GM21717 (cell line): ENCODE measurements around the gene MSH5.

Source experiments
- ATAC-seq: cut with Tn5 transposase; IDR thresholded peaks from one replicate; pipeline ENCODE4 v1.9.1; 2021; ENCODE audit warnings: mild to moderate bottlenecking, moderate library complexity; ENCODE audit not compliant: unreplicated experiment

Gene MSH5

GRCh38 chr6:31712296-31712695 lies 27.5 kb upstream of the MSH5 start:
- no peak for ATAC-seq

DNA sequence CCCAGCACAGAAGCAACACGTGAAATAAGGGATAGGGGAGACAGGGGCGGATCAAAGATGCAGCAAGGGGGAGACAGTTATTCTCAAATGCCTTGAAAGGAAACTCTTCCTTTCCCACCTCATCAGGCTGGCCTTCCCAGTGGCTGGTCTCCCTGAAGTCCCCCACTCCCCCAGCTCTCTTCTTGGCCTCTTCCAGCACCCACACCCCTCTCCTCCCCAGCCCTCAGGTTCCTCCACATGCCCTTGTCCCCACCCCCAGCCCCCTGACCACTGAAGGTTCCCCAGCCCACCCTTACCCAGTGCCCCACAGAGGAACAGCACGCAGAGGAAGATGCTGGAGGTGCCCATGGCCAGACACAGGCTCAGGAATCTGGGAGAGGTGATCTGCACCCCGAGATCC lies 26.3 kb upstream of the MSH5 start:
- no peak for ATAC-seq

GRCh38 chr6:31713991-31714684 lies 25.7 kb upstream of the MSH5 start:
- no peak for ATAC-seq

DNA sequence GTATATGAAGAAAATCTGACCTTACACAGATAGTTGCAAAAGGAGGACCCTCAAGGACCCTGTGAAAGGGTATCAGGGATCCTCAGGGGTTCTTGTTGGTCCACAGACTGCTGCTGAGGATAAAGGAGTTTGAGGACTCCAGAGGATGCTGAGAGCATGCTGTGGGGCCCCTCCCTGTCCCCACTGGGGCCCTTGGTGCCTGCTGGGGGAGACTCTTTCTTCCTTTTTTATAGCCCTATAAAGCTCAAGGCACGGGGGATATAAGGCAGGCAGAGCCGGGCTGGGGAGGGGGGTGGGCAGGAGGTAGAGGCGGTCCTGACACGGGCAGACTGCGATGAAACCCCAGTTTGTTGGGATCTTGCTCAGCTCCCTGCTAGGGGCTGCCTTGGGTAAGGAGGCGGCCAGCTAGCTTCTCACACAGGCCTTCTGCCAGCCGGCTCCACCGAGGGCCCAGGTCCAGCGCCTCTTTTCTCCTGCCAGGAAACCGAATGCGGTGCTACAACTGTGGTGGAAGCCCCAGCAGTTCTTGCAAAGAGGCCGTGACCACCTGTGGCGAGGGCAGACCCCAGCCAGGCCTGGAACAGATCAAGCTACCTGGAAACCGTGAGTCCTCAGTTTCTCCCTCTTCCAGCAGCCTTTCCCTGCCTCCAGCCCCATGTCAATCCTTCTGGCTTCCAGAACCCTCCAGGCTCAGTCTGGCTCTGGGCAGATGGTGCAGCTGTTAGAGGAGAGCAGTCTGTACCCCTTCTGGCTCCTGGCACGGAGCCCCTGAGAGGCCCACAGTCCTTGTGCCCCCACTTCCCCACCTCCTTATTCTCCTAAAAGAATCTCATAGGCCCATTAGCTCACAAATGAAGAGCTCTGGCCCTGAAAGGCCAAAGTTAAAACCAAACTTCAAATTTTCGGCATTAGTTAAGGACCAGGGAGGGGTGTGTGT lies 24.5 kb upstream of the MSH5 start, which contains the start of gene LY6G6D:
TSS of gene LY6G6D (plus strand) at position 327 of the 937 bp plus-strand sequence. CDS start at position 335, 8 bp downstream.
- ATAC-seq: no peak

GRCh38 chr6:31717499-31718222 lies 22.1 kb upstream of the MSH5 start:
- no peak for ATAC-seq

DNA sequence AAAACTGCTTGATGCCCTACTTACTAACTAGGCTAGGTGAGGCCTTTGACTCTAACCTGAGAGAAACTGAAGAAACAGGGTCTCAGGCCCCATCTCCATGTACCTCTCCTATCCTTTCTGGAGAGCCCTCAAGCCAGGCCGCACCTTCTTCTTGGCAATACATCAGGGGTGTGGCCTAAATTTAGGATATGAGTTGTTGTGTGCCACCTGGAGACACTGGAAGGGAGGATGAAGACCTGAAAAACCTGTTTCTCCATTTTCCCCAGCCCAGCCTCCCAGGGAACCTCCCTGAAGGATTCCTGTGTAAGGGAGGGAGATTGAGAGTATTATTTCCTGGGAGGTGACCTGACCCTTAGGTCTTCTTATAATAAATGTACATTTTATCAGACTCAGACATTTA lies 21.5 kb upstream of the MSH5 start:
- no peak for ATAC-seq

GRCh38 chr6:31719001-31719400 lies 20.8 kb upstream of the MSH5 start:
- no peak for ATAC-seq

GRCh38 chr6:31720196-31720770 lies 19.5 kb upstream of the MSH5 start:
- no peak for ATAC-seq

DNA sequence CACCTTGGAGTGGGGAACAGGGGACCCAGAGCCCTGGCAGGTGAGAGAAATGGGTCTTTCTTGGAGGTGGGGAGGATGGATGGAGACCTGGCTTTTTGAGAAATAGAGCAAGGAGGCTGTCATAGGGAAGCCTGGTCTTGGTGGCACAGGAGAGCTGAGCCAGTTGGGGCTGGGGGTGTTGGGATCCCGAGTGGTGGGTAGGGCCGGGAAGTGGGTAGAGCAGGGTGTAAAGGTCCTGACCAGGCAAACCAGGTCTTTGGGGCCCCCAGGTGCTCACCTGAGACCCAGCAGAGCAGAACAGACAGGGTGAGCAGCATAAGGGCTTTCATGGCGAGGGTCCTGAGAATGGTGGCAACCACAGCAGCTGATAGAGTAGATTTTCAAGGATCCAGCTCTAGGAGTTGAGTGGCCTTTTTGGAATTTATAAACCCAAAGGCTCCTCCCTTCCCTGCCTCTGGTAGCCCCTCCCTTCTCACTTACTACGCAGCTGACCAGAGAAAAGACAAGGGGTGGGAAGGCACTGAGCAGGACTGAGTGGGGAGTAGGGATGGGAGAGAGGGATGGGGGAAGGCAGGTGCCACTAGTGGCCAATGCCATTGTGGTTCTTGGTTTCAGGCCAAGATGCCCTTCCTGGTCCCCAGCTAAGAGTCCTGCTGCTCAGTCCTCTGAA lies 18.3 kb upstream of the MSH5 start, which contains the start of gene LY6G6C:
TSS of gene LY6G6C (minus strand) at position 396 of the 670 bp plus-strand sequence. CDS start at position 329, 67 bp downstream.
- no peak for ATAC-seq

DNA sequence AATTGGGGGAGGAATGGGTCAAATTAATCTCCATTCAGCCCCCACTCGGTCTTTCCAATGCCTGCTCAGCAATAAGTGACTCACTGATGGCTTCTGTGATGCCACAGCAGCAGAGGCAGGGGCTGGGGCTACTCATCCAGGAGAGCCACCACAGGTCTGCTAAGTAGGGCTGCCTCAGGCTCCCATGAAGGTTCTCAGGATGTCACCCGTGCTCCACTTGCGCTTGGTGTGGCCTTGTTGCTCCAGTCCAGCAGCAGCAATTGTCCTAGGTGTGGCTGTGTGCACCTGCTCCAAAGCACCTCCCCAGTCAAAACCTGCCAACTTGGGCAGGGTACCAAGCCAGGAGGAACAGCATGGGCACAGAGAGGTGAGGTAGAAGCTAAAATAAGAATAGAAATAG lies 17.6 kb upstream of the MSH5 start:
- no peak for ATAC-seq

DNA sequence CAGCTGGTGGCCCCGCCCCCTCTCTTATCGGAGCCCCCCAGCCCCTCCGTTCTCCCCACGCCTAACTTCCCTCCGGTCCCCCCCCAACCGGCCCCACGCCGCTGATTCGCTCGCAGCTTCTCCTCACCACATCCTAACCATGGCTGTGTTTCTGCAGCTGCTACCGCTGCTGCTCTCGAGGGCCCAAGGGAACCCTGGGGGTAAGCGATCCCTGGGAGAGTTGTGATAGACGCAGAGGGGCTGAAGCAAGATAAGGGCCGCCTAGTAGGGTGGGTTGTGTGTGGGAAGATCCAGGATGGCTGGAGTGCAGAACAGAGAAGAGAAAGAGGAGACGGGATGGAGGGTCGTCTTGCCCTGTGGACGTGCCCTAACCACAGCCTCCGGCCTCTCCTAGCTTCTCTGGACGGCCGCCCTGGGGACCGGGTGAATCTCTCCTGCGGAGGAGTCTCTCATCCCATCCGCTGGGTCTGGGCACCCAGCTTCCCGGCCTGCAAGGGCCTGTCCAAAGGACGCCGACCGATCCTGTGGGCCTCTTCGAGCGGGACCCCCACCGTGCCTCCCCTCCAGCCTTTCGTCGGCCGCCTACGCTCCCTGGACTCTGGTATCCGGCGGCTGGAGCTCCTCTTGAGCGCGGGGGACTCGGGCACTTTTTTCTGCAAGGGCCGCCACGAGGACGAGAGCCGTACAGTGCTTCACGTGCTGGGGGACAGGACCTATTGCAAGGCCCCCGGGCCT lies 16.4 kb upstream of the MSH5 start, which contains the start of gene MPIG6B:
TSS of gene MPIG6B (plus strand) at position 129 of the 735 bp plus-strand sequence. CDS start at position 140, 11 bp downstream.
- no peak for ATAC-seq

DNA sequence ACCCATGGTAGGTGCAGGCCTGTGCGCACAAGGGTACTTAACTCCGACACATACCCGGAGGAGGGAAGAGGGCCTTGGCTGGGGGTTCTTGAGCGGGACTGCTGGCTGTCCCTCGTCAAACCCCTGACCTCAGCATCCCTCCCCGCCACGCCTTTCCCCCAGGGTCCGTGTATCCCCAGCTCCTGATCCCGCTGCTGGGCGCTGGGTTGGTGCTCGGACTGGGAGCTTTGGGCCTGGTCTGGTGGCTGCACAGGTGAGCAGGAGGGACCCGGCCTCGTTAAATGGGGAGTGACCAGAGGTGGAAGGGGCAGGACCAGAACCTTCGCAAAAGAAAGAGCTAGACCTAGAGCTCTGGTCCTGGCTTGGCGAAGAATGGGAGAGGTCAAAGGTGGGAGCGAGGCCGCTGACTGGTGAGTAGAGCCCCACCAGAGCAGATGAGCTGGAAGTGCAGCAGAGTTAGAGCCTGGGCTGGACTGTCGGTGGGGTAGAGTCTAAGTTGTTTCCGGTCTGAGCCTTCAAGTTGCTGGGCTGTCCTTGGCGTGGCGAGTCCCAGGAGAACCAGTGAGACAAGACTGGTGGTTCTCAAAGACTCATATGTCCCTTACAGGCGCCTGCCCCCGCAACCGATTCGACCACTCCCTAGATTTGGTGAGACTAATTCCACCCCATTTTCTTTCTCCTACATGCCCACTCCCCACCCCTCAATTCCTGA lies 15.7 kb upstream of the MSH5 start:
- ATAC-seq: no peak

- ATAC-seq: no peak
Observed at GRCh38 chr6:31725502-31726350, 14.1 kb upstream of the MSH5 start.

DNA sequence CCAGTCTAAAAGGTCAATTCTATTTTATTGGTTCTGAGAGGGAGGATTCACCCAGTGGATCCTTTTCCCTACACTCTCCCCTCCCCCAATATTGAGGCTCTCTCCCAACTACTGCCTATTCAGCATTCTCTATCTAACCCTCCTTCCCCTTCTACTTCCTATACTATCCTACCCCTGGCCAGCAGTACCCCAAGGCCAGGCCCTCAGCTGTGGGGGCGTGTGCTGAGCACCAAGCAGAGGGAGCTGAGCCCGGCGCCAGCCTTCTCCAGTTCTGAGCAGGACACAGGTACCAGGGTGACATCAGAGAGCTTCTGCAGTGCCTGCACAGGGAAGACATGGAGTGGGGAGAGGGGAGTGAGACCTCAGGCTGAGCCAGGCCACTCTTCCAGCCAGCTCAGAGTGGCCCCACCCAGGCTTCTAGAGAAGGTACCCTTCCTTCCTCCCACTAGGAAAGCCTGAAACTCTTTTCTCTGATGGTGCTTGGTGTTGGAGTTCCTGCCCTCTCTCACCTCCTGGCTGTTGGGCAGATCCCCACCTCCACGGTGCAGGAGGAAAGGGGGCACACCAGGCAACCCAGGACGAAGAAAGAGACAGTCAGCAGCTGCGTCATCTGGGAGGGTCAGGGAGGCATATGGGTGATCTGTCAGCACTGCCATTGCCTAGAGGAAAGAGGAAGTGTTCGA lies 12.6 kb upstream of the MSH5 start:
- ATAC-seq: no peak

DNA sequence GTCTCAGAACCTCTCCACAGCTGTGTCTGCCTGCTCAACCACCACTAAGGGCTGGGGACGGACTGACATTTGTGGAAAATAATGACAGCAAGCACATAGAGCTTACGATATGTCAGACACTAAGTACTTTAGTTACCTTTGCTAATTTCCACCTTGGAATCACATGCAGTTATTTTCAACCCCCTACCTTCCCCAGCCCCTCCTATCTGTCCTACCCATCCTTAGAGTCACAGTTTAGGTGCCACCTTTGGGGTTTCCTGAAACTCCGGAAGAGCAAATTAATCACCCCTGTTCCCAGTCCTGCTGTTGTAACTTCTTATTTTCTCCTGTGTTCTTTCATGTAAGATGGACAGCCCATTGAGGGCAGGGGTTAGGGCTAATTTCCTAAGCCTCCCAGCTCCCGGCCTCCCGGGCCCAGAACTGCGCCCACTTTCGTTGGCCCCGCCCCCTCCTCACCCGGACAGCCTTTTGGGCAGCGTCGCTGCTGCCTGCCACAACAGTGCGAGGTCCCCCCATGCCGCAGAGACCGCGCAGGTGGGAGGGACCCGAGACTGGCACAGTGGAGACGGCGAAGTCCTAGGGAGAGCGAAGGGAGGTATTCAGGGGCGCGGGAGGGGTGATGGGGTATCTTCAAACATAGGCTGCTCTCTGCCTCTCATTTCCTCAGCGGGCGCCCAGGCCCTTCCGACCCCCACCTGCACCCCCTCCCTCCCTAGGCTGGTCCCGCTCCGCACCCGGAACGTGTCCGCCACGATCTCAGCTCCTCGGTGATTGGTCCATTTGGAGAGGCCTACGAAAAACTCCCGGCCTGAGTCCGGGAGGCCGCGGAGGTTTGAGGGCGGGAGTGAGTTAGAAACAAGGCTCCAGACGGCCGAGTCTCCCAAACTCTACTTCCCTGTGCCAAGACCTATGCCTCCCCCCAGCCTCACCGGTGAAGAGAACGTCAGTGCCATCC lies 11.8 kb upstream of the MSH5 start:
- ATAC-seq: no peak
